ENCODE data around the gene GRID1. TPM values are rescaled to one million over a fixed set of nuclear protein-coding genes. Genes with fewer than 3 reads are reported as not detected.

The GRID1 gene
- total RNA-seq, 1 experiment from 2014 or later: 0.37 TPM

DNA sequence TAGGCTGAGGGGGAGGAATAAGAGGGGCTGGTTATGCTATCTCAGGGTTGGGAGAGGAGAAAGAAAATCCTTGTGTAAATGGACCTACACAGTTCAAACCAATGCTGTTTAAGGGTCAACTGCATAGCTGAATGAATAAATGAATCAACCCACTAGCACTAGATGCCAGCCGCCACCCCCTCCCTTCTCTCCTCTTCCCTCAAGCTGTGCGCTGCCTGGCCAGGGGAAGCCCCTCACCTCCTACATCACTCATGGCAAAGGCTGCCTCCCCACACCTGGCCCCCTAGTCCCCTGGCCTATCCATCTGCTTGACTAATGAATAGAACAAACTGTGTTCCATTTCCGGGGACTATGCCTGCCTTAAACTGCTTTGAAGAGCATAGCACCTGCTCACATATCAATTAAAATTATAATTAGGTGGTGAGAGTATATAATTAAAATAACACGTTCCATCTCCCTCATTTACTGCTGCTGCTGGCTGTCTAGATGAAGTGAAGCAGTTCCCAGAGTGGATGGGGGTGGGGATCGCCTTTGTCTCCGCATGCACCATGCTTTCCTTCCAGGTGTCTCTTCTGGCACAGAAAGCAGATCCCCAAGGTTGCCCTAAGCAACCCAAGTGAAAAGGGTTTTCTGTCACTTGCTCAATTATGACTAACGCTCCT is 32.6 kb downstream of the GRID1 start (continued):
- TF ChIP-seq, protein P1, sequence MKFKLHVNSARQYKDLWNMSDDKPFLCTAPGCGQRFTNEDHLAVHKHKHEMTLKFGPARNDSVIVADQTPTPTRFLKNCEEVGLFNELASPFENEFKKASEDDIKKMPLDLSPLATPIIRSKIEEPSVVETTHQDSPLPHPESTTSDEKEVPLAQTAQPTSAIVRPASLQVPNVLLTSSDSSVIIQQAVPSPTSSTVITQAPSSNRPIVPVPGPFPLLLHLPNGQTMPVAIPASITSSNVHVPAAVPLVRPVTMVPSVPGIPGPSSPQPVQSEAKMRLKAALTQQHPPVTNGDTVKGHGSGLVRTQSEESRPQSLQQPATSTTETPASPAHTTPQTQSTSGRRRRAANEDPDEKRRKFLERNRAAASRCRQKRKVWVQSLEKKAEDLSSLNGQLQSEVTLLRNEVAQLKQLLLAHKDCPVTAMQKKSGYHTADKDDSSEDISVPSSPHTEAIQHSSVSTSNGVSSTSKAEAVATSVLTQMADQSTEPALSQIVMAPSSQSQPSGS (CRISPR knock-in tag; IDR thresholded peaks at IDR 0.05; ENCODE audit: borderline replicate concordance, low read depth): no peak
- no peak for TF ChIP-seq RORB (CRISPR knock-in tag; IDR thresholded peaks at IDR 0.05)

DNA sequence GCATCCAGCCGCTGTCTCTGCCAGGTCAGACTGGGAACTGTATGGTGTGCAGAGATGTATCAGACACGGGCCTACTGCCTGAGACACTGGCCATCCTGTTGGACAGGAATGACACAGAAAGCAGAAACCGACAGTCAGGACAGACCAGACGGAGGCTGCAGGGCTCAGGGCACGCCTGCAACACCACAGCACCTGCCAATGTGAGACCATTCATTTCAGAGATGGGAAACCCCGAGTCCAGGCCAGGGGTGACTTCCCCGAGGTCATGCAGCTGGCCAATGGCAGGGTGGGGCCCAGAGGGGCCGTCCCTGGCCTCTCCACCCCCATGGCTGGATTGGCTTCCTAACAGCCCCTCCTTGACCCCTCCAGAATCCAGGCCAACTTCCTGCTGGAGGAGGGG is 34.7 kb downstream of the GRID1 start:
- ChIA-PET POLR2A (no interaction called here), CTCF (interaction anchor here (1.0 to 1.4 kb wide), 4 partner anchors 17 to 154 kb away, joined by 3 to 4 read pairs (median 4); no protein-coding TSS in a partner anchor)
- Mint-ChIP-seq H3K27me3 (ENCODE audit: low read depth) (no peaks in the 10 kb centered on the region), H3K27ac (no peak overlapping the region), H3K4me3 (no peak overlapping the region), H3K9me3 (no peaks in the 10 kb centered on the region), H3K4me1 (peaks cover 5% of the 10 kb centered on the region; the same call in 1 of the 2 replicates), H3K36me3 (no peaks in the 10 kb centered on the region)
- TF ChIP-seq MYBL2 (CRISPR knock-in tag; IDR thresholded peaks at IDR 0.05): no peak
- no peak for TF ChIP-seq ZNF232 (CRISPR knock-in tag; IDR thresholded peaks at IDR 0.05)
- no peak for TF ChIP-seq IRF2 (CRISPR knock-in tag; IDR thresholded peaks at IDR 0.05; ENCODE audit: borderline replicate concordance, low read depth)
- no peak for TF ChIP-seq ZNF281 (CRISPR knock-in tag; IDR thresholded peaks at IDR 0.05)
- no peak for TF ChIP-seq OVOL2 (CRISPR knock-in tag; IDR thresholded peaks at IDR 0.05; ENCODE audit: borderline replicate concordance)
- TF ChIP-seq E2F5 (CRISPR knock-in tag; IDR thresholded peaks at IDR 0.05): no peak
- TF ChIP-seq RELA (CRISPR knock-in tag; IDR thresholded peaks at IDR 0.05; ENCODE audit: borderline replicate concordance): no peak
- no peak for TF ChIP-seq SMAD3 (CRISPR knock-in tag; IDR thresholded peaks at IDR 0.05; ENCODE audit: borderline replicate concordance)
- no peak for TF ChIP-seq HMGXB4 (CRISPR knock-in tag; IDR thresholded peaks at IDR 0.05)
- no peak for TF ChIP-seq CREM (CRISPR knock-in tag; IDR thresholded peaks at IDR 0.05)
- TF ChIP-seq ZNF512 (CRISPR knock-in tag; IDR thresholded peaks at IDR 0.05; ENCODE audit: borderline replicate concordance): no peak
- TF ChIP-seq ESRRA (CRISPR knock-in tag; IDR thresholded peaks at IDR 0.05; ENCODE audit: borderline replicate concordance): no peak
- no peak for TF ChIP-seq ETV6 (CRISPR knock-in tag; IDR thresholded peaks at IDR 0.05)
- no peak for TF ChIP-seq TP53 (CRISPR knock-in tag; IDR thresholded peaks at IDR 0.05)
- TF ChIP-seq, protein P2, sequence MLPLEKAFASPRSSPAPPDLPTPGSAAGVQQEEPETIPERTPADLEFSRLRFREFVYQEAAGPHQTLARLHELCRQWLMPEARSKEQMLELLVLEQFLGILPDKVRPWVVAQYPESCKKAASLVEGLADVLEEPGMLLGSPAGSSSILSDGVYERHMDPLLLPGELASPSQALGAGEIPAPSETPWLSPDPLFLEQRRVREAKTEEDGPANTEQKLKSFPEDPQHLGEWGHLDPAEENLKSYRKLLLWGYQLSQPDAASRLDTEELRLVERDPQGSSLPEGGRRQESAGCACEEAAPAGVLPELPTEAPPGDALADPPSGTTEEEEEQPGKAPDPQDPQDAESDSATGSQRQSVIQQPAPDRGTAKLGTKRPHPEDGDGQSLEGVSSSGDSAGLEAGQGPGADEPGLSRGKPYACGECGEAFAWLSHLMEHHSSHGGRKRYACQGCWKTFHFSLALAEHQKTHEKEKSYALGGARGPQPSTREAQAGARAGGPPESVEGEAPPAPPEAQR (CRISPR knock-in tag; IDR thresholded peaks at IDR 0.05): no peak
- TF ChIP-seq JUN (CRISPR knock-in tag; IDR thresholded peaks at IDR 0.05): no peak
- DNase-seq (ENCODE audit: low spot score): no peak
- no peak for ATAC-seq

Measured in WTC11 (cell line).